CD4-positive, alpha-beta T cell (primary cell): ENCODE results near the gene DTL. TPM values are rescaled to one million over a fixed set of nuclear protein-coding genes. Genes with fewer than 3 reads are reported as not detected.

Source experiments
- ATAC-seq: fragments of 200-7000 bp; cut with Tn5 transposase; one replicate; pipeline ENCODE4 v1.10.0; 2022; ENCODE audit warnings: mild to moderate bottlenecking; ENCODE audit not compliant: poor library complexity
- CTCF ChIA-PET: fragments of 350-600 bp; sonication (Branson Sonifier 250); formaldehyde crosslinking; loops from one replicate; lab custom pipeline; 2021; ENCODE audit warnings: antibody characterized with exemption, inconsistent platforms; lab: Charles Lee
- POLR2A ChIA-PET: fragments of 350-600 bp; sonication (Branson Sonifier 250); formaldehyde crosslinking; loops from one replicate; lab custom pipeline; 2021; ENCODE audit warnings: antibody characterized with exemption, inconsistent platforms; lab: Charles Lee
- DNase-seq, 14 experiments: peaks; one replicate each; pipeline ENCODE4 v3.0.0-alpha.2; 2013 to 2020; ENCODE audit warnings: mixed read lengths in 2 of 14
- H3K27ac ChIP-seq, 2 donors: one replicate each; pipeline versions ENCODE4 v1.5.1 to v1.7.0; 2013; ENCODE audit warnings: low read length in 2 of 2, low read depth in 1 of 2, mild to moderate bottlenecking in 1 of 2
- H3K27me3 ChIP-seq, 2 experiments: 1 replicate in 1 of 2; 2 replicates in 1 of 2; pipeline versions ENCODE4 v1.6.1 to v1.7.0; 2013; ENCODE audit warnings: low read length in 2 of 2, control low read depth in 1 of 2, mild to moderate bottlenecking in 1 of 2, moderate library complexity in 1 of 2; ENCODE audit not compliant: insufficient read depth in 2 of 2, control insufficient read depth in 1 of 2
- H3K36me3 ChIP-seq: one replicate; pipeline ENCODE4 v1.6.1; 2013; ENCODE audit warnings: low read length, control low read depth; ENCODE audit not compliant: insufficient read depth
- H3K4me1 ChIP-seq: one replicate; pipeline ENCODE4 v1.6.1; 2013; ENCODE audit warnings: low read length, control low read depth; ENCODE audit not compliant: insufficient read depth
- H3K4me3 ChIP-seq: one replicate; pipeline ENCODE4 v1.5.1; 2013; ENCODE audit warnings: mild to moderate bottlenecking, low read length, moderate library complexity
- H3K9me3 ChIP-seq, 2 experiments: 1 replicate in 1 of 2; 2 replicates in 1 of 2; pipeline versions ENCODE4 v1.6.1 to v1.7.0; 2013; ENCODE audit warnings: low read length in 2 of 2, mild to moderate bottlenecking in 2 of 2, control low read depth in 1 of 2, moderate library complexity in 1 of 2; ENCODE audit not compliant: control insufficient read depth in 1 of 2, insufficient read depth in 1 of 2
- H3K27ac Mint-ChIP-seq: one replicate; pipeline ENCODE4 v1.8.0; 2020; ENCODE audit warnings: mixed read lengths
- H3K27me3 Mint-ChIP-seq: one replicate; pipeline ENCODE4 v1.8.0; 2021; ENCODE audit warnings: mixed read lengths
- H3K36me3 Mint-ChIP-seq: one replicate; pipeline ENCODE4 v1.8.0; 2021; ENCODE audit warnings: low read depth, mixed read lengths
- H3K4me1 Mint-ChIP-seq: one replicate; pipeline ENCODE4 v1.8.0; 2021; ENCODE audit warnings: low read depth, mixed read lengths
- H3K4me3 Mint-ChIP-seq: one replicate; pipeline ENCODE4 v1.8.0; 2020; ENCODE audit warnings: mild to moderate bottlenecking, mixed read lengths
- H3K9me3 Mint-ChIP-seq: one replicate; pipeline ENCODE4 v1.8.0; 2020; ENCODE audit warnings: mixed read lengths
- CTCF ChIP-seq: fragments of 200-600 bp; IDR thresholded peaks from one replicate; pipeline ENCODE4 v1.8.0; 2022; ENCODE audit warnings: antibody characterized with exemption, mild to moderate bottlenecking
- intact Hi-C, 2 experiments: fragments of 100-400 bp; cut with DNase I in 1 of 2; cut with micrococcal nuclease in 1 of 2; formaldehyde crosslinking; loops; one replicate each; pipeline versions ENCODE4 v1.15.1 to v1.9.0; 2023 to 2025; cut with DNase I, micrococcal nuclease
- total RNA-seq, 174 experiments: library from RNA in 2 of 174; stranded (reverse) in 2 of 174; gene quantifications; one replicate each; pipeline ENCODE4 v1.2.3 and lab custom pipeline; 2021 to 2026

The DTL gene
- total RNA-seq, 2 experiments from 2014 or later: 0.49 to 0.64 TPM

- Histone ChIP-seq H3K4me1 (no peaks in the 10 kb centered on the region), H3K9me3 (peaks cover 7 to 11% of the 10 kb centered on the region in 2 experiments), H3K27me3 (no peaks in the 10 kb centered on the region), H3K36me3 (no peaks in the 10 kb centered on the region), H3K4me3 (no peak overlapping the region), H3K27ac (no peak overlapping the region)
- TF ChIP-seq CTCF: no peak
- no peaks in the 10 kb centered on the region for H3K36me3 Mint-ChIP-seq
- intact Hi-C loops: no loop called here
- H3K4me1 Mint-ChIP-seq: no peaks in the 10 kb centered on the region
- CTCF ChIA-PET: interaction anchor here (0.6 kb wide), 1 partner anchor 483 kb away, joined by 3 read pairs; no protein-coding TSS in a partner anchor
- H3K4me3 Mint-ChIP-seq: no peak overlapping the region
- no peak overlapping the region for H3K27ac Mint-ChIP-seq
- peaks cover 6% of the 10 kb centered on the region for H3K9me3 Mint-ChIP-seq
- no peak for DNase-seq
- no peaks in the 10 kb centered on the region for H3K27me3 Mint-ChIP-seq
- no peak for ATAC-seq
- POLR2A ChIA-PET: interaction anchor here (1.4 kb wide), 1 partner anchor 18 kb away, joined by 5 read pairs; the partner anchor contains the start of genes DTL and INTS7
These were observed 18.4 kb downstream of the DTL start for GRCh38 chr1:212053993-212054392.

GRCh38 chr1:212055333-212055732, 19.8 kb downstream of the DTL start:
- ChIA-PET POLR2A (no interaction called here), CTCF (no interaction called here)
- Mint-ChIP-seq H3K9me3 (peaks cover 6% of the 10 kb centered on the region), H3K4me3 (no peak overlapping the region), H3K36me3 (no peaks in the 10 kb centered on the region), H3K4me1 (no peaks in the 10 kb centered on the region), H3K27ac (no peak overlapping the region), H3K27me3 (no peaks in the 10 kb centered on the region)
- DNase-seq (no peak), ATAC-seq (no peak)
- TF ChIP-seq CTCF: no peak
- Histone ChIP-seq H3K9me3 (peaks cover 7 to 11% of the 10 kb centered on the region in 2 experiments), H3K36me3 (no peaks in the 10 kb centered on the region), H3K27me3 (no peaks in the 10 kb centered on the region), H3K4me1 (no peaks in the 10 kb centered on the region), H3K27ac (no peak overlapping the region), H3K4me3 (no peak overlapping the region)
- intact Hi-C loops: no loop called here

GRCh38 chr1:212060632-212061472, 25.3 kb downstream of the DTL start:
- no peak for TF ChIP-seq CTCF
- no peaks in the 10 kb centered on the region for H3K27me3 ChIP-seq
- intact Hi-C loops: loop anchor here in 1 of 2 experiments (5.0 kb wide), 1 partner anchor 379 kb away; no protein-coding TSS in a partner anchor
- no peaks in the 10 kb centered on the region for H3K27me3 Mint-ChIP-seq
- no peaks in the 10 kb centered on the region for H3K4me1 ChIP-seq
- no peak overlapping the region for H3K4me3 Mint-ChIP-seq
- H3K9me3 Mint-ChIP-seq: peaks cover 6% of the 10 kb centered on the region
- H3K27ac ChIP-seq: no peak overlapping the region
- no peak for DNase-seq
- no peak overlapping the region for H3K27ac Mint-ChIP-seq
- H3K4me1 Mint-ChIP-seq: no peaks in the 10 kb centered on the region
- H3K36me3 Mint-ChIP-seq: no peaks in the 10 kb centered on the region
- ChIA-PET CTCF (interaction anchor here (0.9 to 1.4 kb wide), 2 partner anchors 231 to 397 kb away, joined by 3 read pairs; no protein-coding TSS in a partner anchor), POLR2A (no interaction called here)
- no peaks in the 10 kb centered on the region for H3K36me3 ChIP-seq
- no peak for ATAC-seq
- H3K9me3 ChIP-seq: peaks cover 4 to 7% of the 10 kb centered on the region in 2 experiments
- no peak overlapping the region for H3K4me3 ChIP-seq
